HG03432 (cell line): ENCODE data around the gene LIMK2.

Source experiments
- ATAC-seq: cut with Tn5 transposase; IDR thresholded peaks from one replicate; pipeline ENCODE4 v1.9.1; 2021; ENCODE audit warnings: mild to moderate bottlenecking, moderate library complexity; ENCODE audit not compliant: unreplicated experiment

LIMK2 gene

GRCh38 chr22:31327806-31328543 is 115.9 kb downstream of the LIMK2 start:
- no peak for ATAC-seq

DNA sequence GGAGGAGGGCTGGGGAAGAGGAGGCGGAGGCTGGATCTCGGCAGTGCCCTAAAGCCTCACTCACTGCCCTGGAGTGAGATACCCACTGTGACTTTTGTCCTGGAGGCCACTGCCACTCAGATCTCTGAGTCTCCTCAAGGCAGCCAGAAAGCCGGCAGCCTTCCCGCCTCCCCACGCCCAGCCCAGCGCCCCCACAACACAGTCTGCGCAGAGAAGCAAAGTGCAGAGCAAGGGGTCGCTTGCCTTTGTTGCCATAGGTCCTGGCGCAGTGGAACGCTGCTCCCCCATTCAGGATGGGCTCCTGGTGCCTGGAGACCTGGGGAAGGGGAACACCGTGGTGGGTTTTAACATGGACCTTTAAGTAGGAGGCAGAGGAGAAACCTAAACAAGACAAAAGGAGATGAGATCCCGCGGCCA is 116.5 kb downstream of the LIMK2 start:
- no peak for ATAC-seq

DNA sequence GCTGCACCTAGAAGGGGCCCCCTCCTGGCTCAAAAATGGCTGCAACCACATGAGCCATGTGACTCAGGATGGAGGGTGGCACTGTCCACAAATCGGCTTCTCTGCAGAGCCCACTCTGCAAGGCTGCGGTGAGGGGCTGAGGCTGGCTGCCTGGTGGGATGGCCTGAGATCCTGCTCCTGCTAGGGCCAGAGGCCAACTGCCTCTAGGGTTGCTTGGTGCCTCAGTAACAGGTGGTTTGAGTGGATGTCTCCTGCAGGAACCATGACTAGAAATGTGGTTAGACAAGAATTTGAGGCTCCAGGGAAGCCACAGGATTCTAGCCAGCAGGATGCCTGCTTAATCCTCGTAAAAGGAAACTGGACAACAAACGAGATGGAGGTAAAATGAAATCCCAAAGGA is 116.9 kb downstream of the LIMK2 start:
- no peak for ATAC-seq
